BE2C (cell line): ENCODE results near the gene PPFIBP2. TPM values are rescaled to one million over a fixed set of nuclear protein-coding genes. Genes with fewer than 3 reads are reported as not detected.
A peak's percentile ranks its signal among the peaks of the same experiment; 100 is the strongest.

Experiments
- DNase-seq: peaks from one replicate; pipeline ENCODE4 v3.0.0-alpha.2; 2020
- H3K27me3 ChIP-seq: fragments of 250-450 bp; sonication (Bioruptor Pico); 2 replicates; pipeline ENCODE4 v1.5.1; 2020; ENCODE audit warnings: mild to moderate bottlenecking
- H3K36me3 ChIP-seq: fragments of 250-450 bp; sonication (Bioruptor Pico); 2 replicates; pipeline ENCODE4 v1.5.1; 2020; ENCODE audit warnings: mild to moderate bottlenecking
- H3K4me1 ChIP-seq: fragments of 250-450 bp; sonication (Bioruptor Pico); 2 replicates; pipeline ENCODE4 v1.5.1; 2020
- H3K4me3 ChIP-seq: 2 replicates; pipeline ENCODE4 v1.5.1; 2011; ENCODE audit warnings: low read depth, low read length
- H3K9me3 ChIP-seq: fragments of 250-450 bp; sonication (Bioruptor Pico); 2 replicates; pipeline ENCODE4 v1.5.1; 2020
- polyA plus RNA-seq: library from polyadenylated mRNA; unstranded; fragments of >200 nt; gene quantifications from one replicate; pipeline ENCODE4 v1.2.1, GENCODE V29; 2012; ENCODE audit warnings: low read depth, missing spikeins; ENCODE audit not compliant: insufficient read length, insufficient read depth
- TF ChIP-seq, protein P1 (sequence below): IDR thresholded peaks from 2 replicates; pipeline ENCODE4 v1.5.1; 2012; ENCODE audit warnings: mild to moderate bottlenecking, low read depth, low read length

PPFIBP2 gene
- 15.6 TPM for polyA plus RNA-seq

DNA sequence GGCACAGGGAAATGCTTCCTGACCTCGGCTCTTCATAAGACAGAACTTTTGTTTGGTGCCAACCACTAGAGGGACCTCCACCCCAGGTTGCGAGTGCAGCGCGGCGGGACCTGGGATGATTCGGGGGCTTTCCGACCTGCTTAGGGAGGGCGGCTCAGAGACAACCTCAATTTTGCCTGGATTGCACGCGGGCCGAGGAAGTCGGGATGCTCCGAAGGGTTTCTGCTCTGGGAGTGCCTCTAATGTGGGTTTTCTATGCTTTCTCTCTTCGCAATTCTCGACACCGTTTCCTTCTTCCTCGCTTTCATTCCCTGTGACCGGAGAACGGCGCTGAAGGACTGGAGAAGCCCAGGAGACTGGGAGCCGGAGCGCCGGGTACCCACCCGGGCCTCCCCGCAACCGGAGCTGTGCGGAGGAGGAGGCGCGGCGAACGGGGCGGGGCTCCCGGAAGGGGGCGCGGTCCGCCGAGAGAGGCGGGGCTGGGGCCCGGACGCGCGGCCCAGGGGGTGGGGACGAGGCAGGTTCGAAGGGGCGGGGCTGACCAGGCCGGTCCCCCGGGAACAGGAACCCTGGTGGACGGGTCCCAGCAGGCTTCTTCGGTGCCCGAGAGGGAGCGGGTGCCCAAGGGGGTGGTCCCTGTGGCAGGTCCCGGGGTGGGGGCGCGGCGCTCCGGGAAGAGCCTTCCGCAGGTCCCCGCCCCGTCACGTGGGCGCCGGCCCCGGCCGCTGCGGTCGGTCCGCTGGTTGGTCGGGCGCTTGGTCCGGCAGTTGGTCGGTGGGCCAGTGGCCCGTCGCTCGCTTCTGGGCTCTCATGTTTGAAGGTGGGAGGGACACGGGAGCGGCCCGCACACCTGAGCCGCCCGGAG lies at the start of gene PPFIBP2:
TSS of gene PPFIBP2 (plus strand) at position 766 of the 865 bp plus-strand sequence. CDS start 35,477 bp downstream, outside the sequence.
- no peaks in the 10 kb centered on the region for H3K9me3 ChIP-seq
- H3K36me3 ChIP-seq: no peaks in the 10 kb centered on the region
- DNase-seq: peak; percentile 72
- TF ChIP-seq, protein P1, sequence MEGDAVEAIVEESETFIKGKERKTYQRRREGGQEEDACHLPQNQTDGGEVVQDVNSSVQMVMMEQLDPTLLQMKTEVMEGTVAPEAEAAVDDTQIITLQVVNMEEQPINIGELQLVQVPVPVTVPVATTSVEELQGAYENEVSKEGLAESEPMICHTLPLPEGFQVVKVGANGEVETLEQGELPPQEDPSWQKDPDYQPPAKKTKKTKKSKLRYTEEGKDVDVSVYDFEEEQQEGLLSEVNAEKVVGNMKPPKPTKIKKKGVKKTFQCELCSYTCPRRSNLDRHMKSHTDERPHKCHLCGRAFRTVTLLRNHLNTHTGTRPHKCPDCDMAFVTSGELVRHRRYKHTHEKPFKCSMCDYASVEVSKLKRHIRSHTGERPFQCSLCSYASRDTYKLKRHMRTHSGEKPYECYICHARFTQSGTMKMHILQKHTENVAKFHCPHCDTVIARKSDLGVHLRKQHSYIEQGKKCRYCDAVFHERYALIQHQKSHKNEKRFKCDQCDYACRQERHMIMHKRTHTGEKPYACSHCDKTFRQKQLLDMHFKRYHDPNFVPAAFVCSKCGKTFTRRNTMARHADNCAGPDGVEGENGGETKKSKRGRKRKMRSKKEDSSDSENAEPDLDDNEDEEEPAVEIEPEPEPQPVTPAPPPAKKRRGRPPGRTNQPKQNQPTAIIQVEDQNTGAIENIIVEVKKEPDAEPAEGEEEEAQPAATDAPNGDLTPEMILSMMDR: peak; percentile 63
- H3K27me3 ChIP-seq: peaks cover 6% of the 10 kb centered on the region; the same call in 1 of the 2 replicates
- no peaks in the 10 kb centered on the region for H3K4me1 ChIP-seq
- peak within 1 kb of the TSS; percentile 70 for H3K4me3 ChIP-seq

DNA sequence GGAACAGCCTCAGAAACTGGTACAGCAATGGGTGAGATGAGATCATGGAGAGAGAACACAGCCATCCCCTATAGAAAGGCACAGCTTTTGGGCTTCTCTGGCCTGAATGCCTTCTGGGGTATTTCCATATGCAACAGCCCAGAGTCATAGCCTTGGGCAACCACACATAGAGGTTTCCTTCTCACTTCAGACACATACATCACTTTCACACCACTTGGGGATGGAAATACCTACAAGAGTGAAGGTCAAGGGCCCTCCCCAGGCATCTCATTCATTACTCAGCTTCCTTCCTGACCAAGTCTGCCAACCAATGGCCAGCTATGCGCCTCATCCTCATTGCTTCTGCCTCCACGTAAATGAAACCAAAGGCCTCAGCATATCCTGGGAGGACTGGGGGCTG lies 46.1 kb upstream of the PPFIBP2 start:
- Histone ChIP-seq H3K4me1 (peaks cover 9% of the 10 kb centered on the region), H3K27me3 (peaks cover 3% of the 10 kb centered on the region; the same call in 1 of the 2 replicates), H3K36me3 (no peaks in the 10 kb centered on the region), H3K9me3 (no peaks in the 10 kb centered on the region), H3K4me3 (no peak overlapping the region)
- TF ChIP-seq, protein P1: no peak
- no peak for DNase-seq

DNA sequence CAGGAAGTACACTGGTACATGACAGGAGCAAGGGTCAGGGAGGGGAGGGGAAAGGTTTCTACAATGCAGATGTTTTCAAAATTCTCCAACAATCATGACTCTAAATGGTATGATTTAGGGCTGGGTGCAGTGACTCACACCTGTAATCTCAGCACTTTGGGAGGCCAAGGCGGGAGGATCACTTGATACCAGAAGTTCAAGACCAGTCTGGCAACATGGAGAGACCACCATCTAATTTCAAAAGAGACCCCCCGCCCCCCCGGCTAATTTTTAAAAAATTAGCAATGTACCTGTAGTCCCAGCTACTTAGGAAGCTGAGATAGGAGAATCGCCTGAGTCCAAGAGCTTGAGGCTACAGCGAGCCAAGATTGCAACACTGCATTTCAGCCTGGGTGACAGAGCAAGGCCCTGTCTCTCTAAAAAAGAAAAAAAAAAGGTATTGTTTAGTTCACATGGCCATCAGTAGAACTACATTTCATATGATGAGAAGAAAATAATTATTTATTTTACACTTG lies 44.4 kb upstream of the PPFIBP2 start:
- H3K9me3 ChIP-seq: no peaks in the 10 kb centered on the region
- DNase-seq: no peak
- no peaks in the 10 kb centered on the region for H3K36me3 ChIP-seq
- H3K4me1 ChIP-seq: no peaks in the 10 kb centered on the region
- H3K4me3 ChIP-seq: no peak overlapping the region
- peaks cover 3% of the 10 kb centered on the region; the same call in 1 of the 2 replicates for H3K27me3 ChIP-seq
- TF ChIP-seq, protein P1: no peak

DNA sequence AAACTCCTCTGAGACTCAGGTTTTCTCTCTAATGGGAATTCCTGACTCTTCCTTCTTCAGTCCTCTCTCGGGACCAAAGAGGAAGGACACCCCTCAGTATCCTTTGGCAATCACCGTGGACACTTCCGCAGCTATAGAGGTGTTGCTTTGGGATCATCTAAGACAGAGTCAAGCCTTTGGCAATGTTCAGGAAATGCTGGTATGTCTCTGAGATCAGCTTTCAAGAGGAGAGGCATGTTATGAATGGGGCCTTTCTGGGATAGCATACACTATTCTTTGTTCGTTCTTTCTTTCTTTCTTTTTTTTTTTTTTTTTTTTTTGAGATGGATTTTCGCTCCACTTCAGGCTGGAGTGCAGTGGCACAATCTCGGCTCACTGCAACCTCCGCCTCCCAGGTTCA lies 42.7 kb upstream of the PPFIBP2 start:
- Histone ChIP-seq H3K9me3 (no peaks in the 10 kb centered on the region), H3K4me3 (no peak overlapping the region), H3K36me3 (no peaks in the 10 kb centered on the region), H3K4me1 (no peaks in the 10 kb centered on the region), H3K27me3 (peaks cover under 1% of the 10 kb centered on the region; the same call in 1 of the 2 replicates)
- TF ChIP-seq, protein P1: no peak
- no peak for DNase-seq

DNA sequence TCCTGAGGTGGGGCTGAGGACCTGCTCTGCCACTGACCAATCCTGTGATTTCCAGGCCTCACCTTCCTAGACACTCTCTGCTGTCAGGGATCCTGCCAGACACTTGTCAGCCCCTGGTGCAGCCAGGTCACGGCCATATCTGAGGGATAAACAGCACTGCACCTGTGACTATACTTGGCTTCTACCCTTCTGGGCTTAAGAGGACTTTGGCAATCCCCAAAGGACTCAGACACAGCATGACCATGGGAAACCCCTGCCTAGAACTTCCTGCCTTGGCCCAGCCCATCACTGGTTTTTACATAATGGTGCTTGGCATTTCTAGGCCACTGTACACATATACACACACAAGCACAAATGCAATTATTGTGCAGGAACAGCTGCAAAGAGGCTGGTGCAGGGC lies 40.1 kb upstream of the PPFIBP2 start:
- no peaks in the 10 kb centered on the region for H3K4me1 ChIP-seq
- H3K9me3 ChIP-seq: no peaks in the 10 kb centered on the region
- no peak for DNase-seq
- TF ChIP-seq, protein P1: no peak
- no peak overlapping the region for H3K4me3 ChIP-seq
- no peaks in the 10 kb centered on the region for H3K27me3 ChIP-seq
- H3K36me3 ChIP-seq: no peaks in the 10 kb centered on the region

DNA sequence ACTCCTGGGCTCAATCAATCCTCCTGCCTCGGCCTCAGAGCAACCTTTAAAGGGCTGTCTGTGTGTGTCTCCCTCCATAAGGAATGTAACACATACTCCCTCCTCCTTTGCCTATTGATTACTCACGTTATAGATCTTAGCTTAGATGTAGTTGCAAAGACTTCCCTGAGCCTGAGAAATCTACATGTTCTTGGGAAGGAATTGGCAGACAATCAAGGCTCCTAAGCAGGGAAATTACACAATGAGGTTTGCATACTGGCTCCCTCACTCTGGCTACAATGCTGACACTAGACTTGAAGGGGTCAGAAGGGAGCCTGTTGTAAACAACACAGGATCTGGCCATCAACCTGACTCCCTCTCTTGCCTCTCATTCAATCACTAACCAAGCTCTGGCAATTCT lies 33.7 kb upstream of the PPFIBP2 start:
- Histone ChIP-seq H3K27me3 (no peaks in the 10 kb centered on the region), H3K36me3 (no peaks in the 10 kb centered on the region), H3K4me3 (no peak overlapping the region), H3K4me1 (no peaks in the 10 kb centered on the region), H3K9me3 (no peaks in the 10 kb centered on the region)
- DNase-seq: no peak
- TF ChIP-seq, protein P1: no peak
